ENCODE results near the gene MAPT. TPM values are rescaled to one million over a fixed set of nuclear protein-coding genes. Genes with fewer than 3 reads are reported as not detected.
A peak's percentile ranks its signal among the peaks of the same experiment; 100 is the strongest.

Gene MAPT
- total RNA-seq, 1 experiment from 2014 or later = 1.6 TPM

- Mint-ChIP-seq H3K4me3 (ENCODE audit: low read depth, unreplicated experiment) (peak overlapping the region; percentile 52), H3K9me3 (ENCODE audit: low read depth, unreplicated experiment) (peaks cover 5% of the 10 kb centered on the region), H3K36me3 (ENCODE audit: insufficient read depth, unreplicated experiment) (no peaks in the 10 kb centered on the region), H3K4me1 (ENCODE audit: low read depth, unreplicated experiment) (no peaks in the 10 kb centered on the region), H3K27me3 (ENCODE audit: unreplicated experiment) (peaks cover 58% of the 10 kb centered on the region), H3K27ac (ENCODE audit: unreplicated experiment) (no peak overlapping the region)
- intact Hi-C loops (cut with micrococcal nuclease; ENCODE audit: unreplicated experiment) = loop anchor here (10.0 kb wide), 1 partner anchor 275 kb away; no protein-coding TSS in a partner anchor
- TF ChIP-seq, protein P1, sequence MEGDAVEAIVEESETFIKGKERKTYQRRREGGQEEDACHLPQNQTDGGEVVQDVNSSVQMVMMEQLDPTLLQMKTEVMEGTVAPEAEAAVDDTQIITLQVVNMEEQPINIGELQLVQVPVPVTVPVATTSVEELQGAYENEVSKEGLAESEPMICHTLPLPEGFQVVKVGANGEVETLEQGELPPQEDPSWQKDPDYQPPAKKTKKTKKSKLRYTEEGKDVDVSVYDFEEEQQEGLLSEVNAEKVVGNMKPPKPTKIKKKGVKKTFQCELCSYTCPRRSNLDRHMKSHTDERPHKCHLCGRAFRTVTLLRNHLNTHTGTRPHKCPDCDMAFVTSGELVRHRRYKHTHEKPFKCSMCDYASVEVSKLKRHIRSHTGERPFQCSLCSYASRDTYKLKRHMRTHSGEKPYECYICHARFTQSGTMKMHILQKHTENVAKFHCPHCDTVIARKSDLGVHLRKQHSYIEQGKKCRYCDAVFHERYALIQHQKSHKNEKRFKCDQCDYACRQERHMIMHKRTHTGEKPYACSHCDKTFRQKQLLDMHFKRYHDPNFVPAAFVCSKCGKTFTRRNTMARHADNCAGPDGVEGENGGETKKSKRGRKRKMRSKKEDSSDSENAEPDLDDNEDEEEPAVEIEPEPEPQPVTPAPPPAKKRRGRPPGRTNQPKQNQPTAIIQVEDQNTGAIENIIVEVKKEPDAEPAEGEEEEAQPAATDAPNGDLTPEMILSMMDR (IDR thresholded peaks at IDR 0.05; ENCODE audit: unreplicated experiment) = no peak
- CTCF ChIA-PET = interaction anchor here (0.6 to 1.3 kb wide), 2 partner anchors 20 to 203 kb away, joined by 3 to 4 read pairs; no protein-coding TSS in a partner anchor
- BruUV-seq (replicated peaks) = no TSS peak
- DNase-seq = peak; percentile 19
These were observed 115.6 kb downstream of the MAPT start for GRCh38 chr17:46009681-46010596.

GRCh38 chr17:46010597-46011186 lies 116.3 kb downstream of the MAPT start:
- peaks cover 58% of the 10 kb centered on the region for H3K27me3 Mint-ChIP-seq (ENCODE audit: unreplicated experiment)
- intact Hi-C loops (cut with micrococcal nuclease; ENCODE audit: unreplicated experiment) = no loop called here
- peaks cover 5% of the 10 kb centered on the region for H3K9me3 Mint-ChIP-seq (ENCODE audit: low read depth, unreplicated experiment)
- CTCF ChIA-PET = interaction anchor here (0.6 to 1.3 kb wide), 4 partner anchors 12 to 250 kb away, joined by 3 to 4 read pairs (median 3); partner anchors contain the start of gene STH
- BruUV-seq (replicated peaks) = no TSS peak
- peak overlapping the region; percentile 52 for H3K4me3 Mint-ChIP-seq (ENCODE audit: low read depth, unreplicated experiment)
- H3K4me1 Mint-ChIP-seq (ENCODE audit: low read depth, unreplicated experiment) = no peaks in the 10 kb centered on the region
- H3K36me3 Mint-ChIP-seq (ENCODE audit: insufficient read depth, unreplicated experiment) = no peaks in the 10 kb centered on the region
- TF ChIP-seq, protein P1 (IDR thresholded peaks at IDR 0.05; ENCODE audit: unreplicated experiment) = no peak
- no peak overlapping the region for H3K27ac Mint-ChIP-seq (ENCODE audit: unreplicated experiment)
- peak; percentile 37 for DNase-seq

GRCh38 chr17:46011711-46012505 lies 117.6 kb downstream of the MAPT start:
- Mint-ChIP-seq H3K27ac (ENCODE audit: unreplicated experiment) (no peak overlapping the region), H3K4me1 (ENCODE audit: low read depth, unreplicated experiment) (no peaks in the 10 kb centered on the region), H3K36me3 (ENCODE audit: insufficient read depth, unreplicated experiment) (no peaks in the 10 kb centered on the region), H3K4me3 (ENCODE audit: low read depth, unreplicated experiment) (no peak overlapping the region), H3K27me3 (ENCODE audit: unreplicated experiment) (peaks cover 58% of the 10 kb centered on the region), H3K9me3 (ENCODE audit: low read depth, unreplicated experiment) (no peaks in the 10 kb centered on the region)
- no TSS peak for BruUV-seq (replicated peaks)
- intact Hi-C loops (cut with micrococcal nuclease; ENCODE audit: unreplicated experiment) = no loop called here
- DNase-seq = no peak
- TF ChIP-seq, protein P1 (IDR thresholded peaks at IDR 0.05; ENCODE audit: unreplicated experiment) = no peak
- CTCF ChIA-PET = interaction anchor here (1.1 kb wide), 1 partner anchor 13 kb away, joined by 3 read pairs; the partner anchor contains the start of gene STH

DNA sequence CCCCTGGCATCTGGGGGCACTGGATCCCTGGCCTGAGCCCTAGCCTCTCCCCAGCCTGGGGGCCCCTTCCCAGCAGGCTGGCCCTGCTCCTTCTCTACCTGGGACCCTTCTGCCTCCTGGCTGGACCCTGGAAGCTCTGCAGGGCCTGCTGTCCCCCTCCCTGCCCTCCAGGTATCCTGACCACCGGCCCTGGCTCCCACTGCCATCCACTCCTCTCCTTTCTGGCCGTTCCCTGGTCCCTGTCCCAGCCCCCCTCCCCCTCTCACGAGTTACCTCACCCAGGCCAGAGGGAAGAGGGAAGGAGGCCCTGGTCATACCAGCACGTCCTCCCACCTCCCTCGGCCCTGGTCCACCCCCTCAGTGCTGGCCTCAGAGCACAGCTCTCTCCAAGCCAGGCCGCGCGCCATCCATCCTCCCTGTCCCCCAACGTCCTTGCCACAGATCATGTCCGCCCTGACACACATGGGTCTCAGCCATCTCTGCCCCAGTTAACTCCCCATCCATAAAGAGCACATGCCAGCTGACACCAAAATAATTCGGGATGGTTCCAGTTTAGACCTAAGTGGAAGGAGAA lies 118.2 kb downstream of the MAPT start:
- Mint-ChIP-seq H3K27me3 (ENCODE audit: unreplicated experiment) (peaks cover 58% of the 10 kb centered on the region), H3K36me3 (ENCODE audit: insufficient read depth, unreplicated experiment) (no peaks in the 10 kb centered on the region), H3K27ac (ENCODE audit: unreplicated experiment) (no peak overlapping the region), H3K4me3 (ENCODE audit: low read depth, unreplicated experiment) (no peak overlapping the region), H3K9me3 (ENCODE audit: low read depth, unreplicated experiment) (no peaks in the 10 kb centered on the region), H3K4me1 (ENCODE audit: low read depth, unreplicated experiment) (no peaks in the 10 kb centered on the region)
- intact Hi-C loops (cut with micrococcal nuclease; ENCODE audit: unreplicated experiment) = no loop called here
- no TSS peak for BruUV-seq (replicated peaks)
- no peak for DNase-seq
- TF ChIP-seq, protein P1 (IDR thresholded peaks at IDR 0.05; ENCODE audit: unreplicated experiment) = no peak
- CTCF ChIA-PET = interaction anchor here (0.5 to 0.6 kb wide), 2 partner anchors 24 to 113 kb away, joined by 4 to 6 read pairs; no protein-coding TSS in a partner anchor

Data from Calu3 (cell line).